Cardiac muscle cell (in vitro differentiated cells and primary cell): ENCODE data around the gene ZNF174. TPM values are rescaled to one million over a fixed set of nuclear protein-coding genes. Genes with fewer than 3 reads are reported as not detected.

Experiments
- DNase-seq, 2 donors: peaks; one replicate each; pipeline versions ENCODE4 v3.0.0 to v3.0.0-alpha.2; 2010 to 2017; ENCODE audit warnings: low read depth in 1 of 2, low spot score in 1 of 2
- H3K27ac ChIP-seq: fragments of 200-600 bp; sonication (generic); 2 replicates; pipeline ENCODE4 v1.5.1; 2016
- H3K27me3 ChIP-seq: fragments of 200-600 bp; sonication (generic); 2 replicates; pipeline ENCODE4 v1.6.0; 2016; ENCODE audit warnings: control low read depth
- H3K36me3 ChIP-seq: fragments of 200-600 bp; sonication (generic); 2 replicates; pipeline ENCODE4 v1.5.1; 2016; ENCODE audit warnings: control low read depth
- H3K4me1 ChIP-seq: fragments of 200-600 bp; sonication (generic); 2 replicates; pipeline ENCODE4 v1.8.1; 2017; ENCODE audit warnings: low read depth, mild to moderate bottlenecking, mixed run types
- H3K4me3 ChIP-seq: fragments of 200-600 bp; sonication (generic); 2 replicates; pipeline ENCODE4 v1.5.1; 2016; ENCODE audit warnings: mild to moderate bottlenecking
- H3K9me3 ChIP-seq: fragments of 200-600 bp; sonication (generic); 2 replicates; pipeline ENCODE4 v1.5.1; 2017; ENCODE audit warnings: low read depth, mild to moderate bottlenecking, control low read depth
- polyA plus RNA-seq: library from polyadenylated mRNA; unstranded; fragments of >200 nt; fragmentation: Nextera tagmentation; extraction: Ambion mirVana; gene quantifications from 2 replicates; pipeline ENCODE4 v1.2.1, GENCODE V29; 2016
- total RNA-seq: library from RNA; depleted of rRNA; stranded (reverse); fragments of >200 nt; gene quantifications from 2 replicates; pipeline ENCODE4 v1.2.3, GENCODE V29; 2016
- TF ChIP-seq, protein P1 (sequence below): IDR thresholded peaks from 2 replicates; pipeline ENCODE4 v1.5.1; 2012; ENCODE audit warnings: low read depth, mild to moderate bottlenecking, low read length

The ZNF174 gene
- 32.0 and 33.5 TPM in 2 replicates for total RNA-seq
- polyA plus RNA-seq, result 31.4 and 33.1 TPM in 2 replicates

DNA sequence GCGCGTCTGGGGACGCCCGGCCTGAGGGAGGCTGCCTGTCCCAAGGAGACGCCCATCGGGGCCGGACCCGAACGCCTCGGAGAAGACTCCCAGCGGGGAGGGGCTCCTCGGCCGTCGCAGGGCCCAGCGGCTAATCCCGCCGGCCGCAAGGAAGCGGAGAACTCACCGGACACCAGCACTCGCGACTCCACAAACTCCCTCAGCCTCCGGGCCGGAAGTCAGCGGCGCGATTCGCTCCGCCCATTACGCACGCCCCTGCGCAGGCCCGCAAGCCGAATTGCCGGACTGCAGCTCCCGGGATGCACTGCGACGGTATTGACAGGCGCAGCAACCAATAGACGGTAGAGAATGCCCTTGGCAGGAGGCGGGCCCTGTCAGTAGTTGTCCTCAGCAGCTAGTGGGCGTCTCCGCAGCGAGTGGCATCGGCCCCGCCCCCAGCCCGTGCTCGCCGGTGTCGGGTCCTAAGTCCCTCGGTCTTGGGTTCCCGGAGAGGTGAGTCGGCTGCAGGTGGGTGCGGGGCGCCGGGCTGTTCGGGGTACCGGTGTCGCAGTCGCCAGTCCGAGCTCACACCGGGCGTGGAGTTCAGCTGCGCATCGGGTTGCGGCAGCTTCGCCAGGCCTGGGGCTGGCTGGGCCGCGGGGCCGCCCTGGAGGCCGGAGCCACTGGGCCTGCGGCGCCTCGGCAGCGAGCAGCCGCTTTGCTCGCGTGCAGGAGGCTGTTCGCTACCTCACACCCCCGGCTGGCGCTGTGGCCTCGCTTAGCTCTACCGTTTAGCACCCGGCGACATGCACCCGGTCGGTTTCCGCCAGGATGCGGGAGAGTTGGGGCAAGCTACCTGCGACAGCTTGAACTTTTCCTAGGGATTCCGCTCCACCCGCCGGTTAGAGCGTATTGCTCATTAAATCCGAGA, at the start of gene ZNF174, which contains the start of gene ZSCAN32:
Gene ZNF174 (plus strand): TSS at position 437 of the 910 bp plus-strand sequence. CDS start 790 bp downstream, outside the sequence.
Gene ZSCAN32 (minus strand): TSS at position 226 of the 910 bp plus-strand sequence. CDS start 3,447 bp downstream, outside the sequence.
- Histone ChIP-seq H3K27ac (peak within 1 kb of the TSS; percentile 82), H3K36me3 (peaks cover 15% of the 10 kb centered on the region)
- TF ChIP-seq, protein P1, sequence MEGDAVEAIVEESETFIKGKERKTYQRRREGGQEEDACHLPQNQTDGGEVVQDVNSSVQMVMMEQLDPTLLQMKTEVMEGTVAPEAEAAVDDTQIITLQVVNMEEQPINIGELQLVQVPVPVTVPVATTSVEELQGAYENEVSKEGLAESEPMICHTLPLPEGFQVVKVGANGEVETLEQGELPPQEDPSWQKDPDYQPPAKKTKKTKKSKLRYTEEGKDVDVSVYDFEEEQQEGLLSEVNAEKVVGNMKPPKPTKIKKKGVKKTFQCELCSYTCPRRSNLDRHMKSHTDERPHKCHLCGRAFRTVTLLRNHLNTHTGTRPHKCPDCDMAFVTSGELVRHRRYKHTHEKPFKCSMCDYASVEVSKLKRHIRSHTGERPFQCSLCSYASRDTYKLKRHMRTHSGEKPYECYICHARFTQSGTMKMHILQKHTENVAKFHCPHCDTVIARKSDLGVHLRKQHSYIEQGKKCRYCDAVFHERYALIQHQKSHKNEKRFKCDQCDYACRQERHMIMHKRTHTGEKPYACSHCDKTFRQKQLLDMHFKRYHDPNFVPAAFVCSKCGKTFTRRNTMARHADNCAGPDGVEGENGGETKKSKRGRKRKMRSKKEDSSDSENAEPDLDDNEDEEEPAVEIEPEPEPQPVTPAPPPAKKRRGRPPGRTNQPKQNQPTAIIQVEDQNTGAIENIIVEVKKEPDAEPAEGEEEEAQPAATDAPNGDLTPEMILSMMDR, result no peak

DNA sequence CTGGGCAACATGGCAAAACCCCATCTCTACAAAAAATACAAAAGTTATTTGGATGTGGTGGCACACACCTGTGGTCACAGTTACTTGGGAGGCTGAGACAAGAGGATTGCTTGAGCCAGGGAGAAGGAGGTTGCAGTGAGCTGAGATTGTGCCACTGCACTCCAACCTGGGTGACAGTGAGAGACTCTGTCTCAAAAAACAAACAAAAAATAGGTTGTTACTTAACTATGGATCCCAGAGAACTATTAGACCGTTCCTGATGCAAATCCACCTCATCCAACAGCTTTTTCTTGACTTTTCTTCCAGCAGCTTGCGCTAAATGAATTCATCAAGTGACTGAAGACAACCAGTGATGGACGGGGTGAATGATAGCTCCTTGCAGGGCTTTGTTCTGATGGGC, 45.4 kb upstream of the ZNF174 start, which contains the start of gene OR2C1:
Gene OR2C1 (plus strand): TSS at position 301 of the 400 bp plus-strand sequence. CDS start 52 bp downstream, at position 353.
- TF ChIP-seq, protein P1, result no peak
- DNase-seq, result no peak
- Histone ChIP-seq H3K36me3 (no peaks in the 10 kb centered on the region), H3K27ac (no peak within 1 kb of the TSS), H3K4me1 (no peaks in the 10 kb centered on the region), H3K9me3 (no peaks in the 10 kb centered on the region), H3K27me3 (no peaks in the 10 kb centered on the region), H3K4me3 (no peak within 1 kb of the TSS)

More for the DNA sequence above, at the start of gene ZNF174, which contains the start of gene ZSCAN32:
- peak; percentile 98 to 100 for DNase-seq
- H3K9me3 ChIP-seq, result no peaks in the 10 kb centered on the region
- H3K27me3 ChIP-seq, result no peaks in the 10 kb centered on the region
- peak within 1 kb of the TSS; percentile 68 for H3K4me3 ChIP-seq
- H3K4me1 ChIP-seq, result no peaks in the 10 kb centered on the region

DNA sequence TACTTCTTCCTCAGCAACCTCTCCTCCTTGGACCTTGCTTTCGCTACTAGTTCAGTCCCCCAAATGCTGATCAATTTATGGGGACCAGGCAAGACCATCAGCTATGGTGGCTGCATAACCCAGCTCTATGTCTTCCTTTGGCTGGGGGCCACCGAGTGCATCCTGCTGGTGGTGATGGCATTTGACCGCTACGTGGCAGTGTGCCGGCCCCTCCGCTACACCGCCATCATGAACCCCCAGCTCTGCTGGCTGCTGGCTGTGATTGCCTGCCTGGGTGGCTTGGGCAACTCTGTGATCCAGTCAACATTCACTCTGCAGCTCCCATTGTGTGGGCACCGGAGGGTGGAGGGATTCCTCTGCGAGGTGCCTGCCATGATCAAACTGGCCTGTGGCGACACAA, 44.9 kb upstream of the ZNF174 start:
- Histone ChIP-seq H3K27me3 (no peaks in the 10 kb centered on the region), H3K4me3 (no peak overlapping the region), H3K36me3 (no peaks in the 10 kb centered on the region), H3K9me3 (no peaks in the 10 kb centered on the region), H3K4me1 (no peaks in the 10 kb centered on the region), H3K27ac (no peak overlapping the region)
- no peak for DNase-seq
- TF ChIP-seq, protein P1, result no peak

DNA sequence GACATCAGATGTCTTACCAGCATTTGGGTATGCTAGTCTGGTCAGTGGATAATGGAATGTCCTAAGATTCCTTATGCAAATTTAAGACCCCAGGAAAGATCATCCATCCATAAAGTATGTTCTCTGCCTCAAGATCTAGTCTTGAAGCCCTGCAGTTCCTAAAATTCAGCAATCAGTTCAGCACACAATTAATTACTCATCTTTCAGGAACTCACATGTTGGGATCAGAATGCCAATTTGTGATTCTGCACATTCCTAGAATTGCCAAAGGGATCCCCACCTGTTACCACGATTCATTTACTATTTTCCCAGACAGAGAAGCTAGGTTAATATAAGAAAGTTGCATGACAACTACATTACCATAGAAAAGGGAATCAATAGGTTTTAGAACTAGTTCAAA, 42.1 kb upstream of the ZNF174 start:
- no peak overlapping the region for H3K4me3 ChIP-seq
- no peaks in the 10 kb centered on the region for H3K27me3 ChIP-seq
- TF ChIP-seq, protein P1, result no peak
- H3K4me1 ChIP-seq, result no peaks in the 10 kb centered on the region
- H3K36me3 ChIP-seq, result no peaks in the 10 kb centered on the region
- DNase-seq, result no peak
- H3K9me3 ChIP-seq, result no peaks in the 10 kb centered on the region
- H3K27ac ChIP-seq, result no peak overlapping the region

DNA sequence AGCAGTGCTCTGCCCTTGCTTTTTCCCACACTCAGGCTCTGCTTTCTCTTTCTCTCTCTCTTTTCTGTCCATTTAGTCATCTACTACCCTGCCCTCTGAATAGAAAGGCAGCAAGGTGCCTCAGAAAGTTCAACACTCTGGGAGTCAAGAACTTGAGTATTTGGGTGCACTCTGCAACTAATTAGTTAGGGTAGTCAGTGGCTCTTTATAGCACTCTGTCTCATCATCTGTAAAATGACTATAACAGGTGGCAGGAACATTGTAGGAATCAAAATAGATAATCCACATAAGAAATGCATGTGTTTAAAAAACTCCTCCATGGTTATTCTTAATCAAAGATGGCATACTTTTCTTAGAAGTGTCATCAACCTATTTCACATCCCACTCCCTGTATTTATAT, 38.1 kb upstream of the ZNF174 start:
- no peak overlapping the region for H3K4me3 ChIP-seq
- no peak overlapping the region for H3K27ac ChIP-seq
- TF ChIP-seq, protein P1, result no peak
- DNase-seq, result no peak
- H3K4me1 ChIP-seq, result no peaks in the 10 kb centered on the region
- H3K36me3 ChIP-seq, result no peaks in the 10 kb centered on the region
- no peaks in the 10 kb centered on the region for H3K27me3 ChIP-seq
- no peaks in the 10 kb centered on the region for H3K9me3 ChIP-seq
